CD14-positive monocyte (primary cell): Measurements from ENCODE around the gene TENT4A. TPM values are rescaled to one million over a fixed set of nuclear protein-coding genes. Genes with fewer than 3 reads are reported as not detected.

Experiments used
- DNase-seq, 3 donors: peaks; one replicate each; pipeline ENCODE4 v3.0.0-alpha.2; 2011 to 2022
- H2AFZ ChIP-seq: 2 replicates; pipeline ENCODE4 v1.6.0; 2012; ENCODE audit warnings: mild to moderate bottlenecking, low read depth, low read length, inconsistent platforms; ENCODE audit not compliant: insufficient read depth, poor library complexity, severe bottlenecking
- H3K27ac ChIP-seq, 2 donors: 1 replicate in 1 of 2; 2 replicates in 1 of 2; pipeline ENCODE4 v1.5.1; 2012 to 2013; ENCODE audit warnings: low read length in 2 of 2, control low read depth in 1 of 2, inconsistent platforms in 1 of 2, low read depth in 1 of 2, mild to moderate bottlenecking in 1 of 2
- H3K27me3 ChIP-seq, 2 donors: one replicate each; pipeline versions ENCODE4 v1.6.0 to v1.6.1; 2011 to 2013; ENCODE audit warnings: low read length in 2 of 2; ENCODE audit not compliant: control insufficient read depth in 2 of 2, insufficient read depth in 2 of 2
- H3K36me3 ChIP-seq, 2 donors: replicated peaks in 1 of 2; 1 replicate in 1 of 2; 2 replicates in 1 of 2; pipeline versions ENCODE4 v1.5.1 to v1.6.1; 2012 to 2013; ENCODE audit warnings: low read length in 2 of 2, control low read depth in 1 of 2, inconsistent platforms in 1 of 2, mild to moderate bottlenecking in 1 of 2; ENCODE audit not compliant: insufficient read depth in 2 of 2, control insufficient read depth in 1 of 2
- H3K4me1 ChIP-seq, 2 donors: 1 replicate in 1 of 2; 2 replicates in 1 of 2; pipeline versions ENCODE4 v1.5.1 to v1.6.1; 2012 to 2013; ENCODE audit warnings: low read length in 2 of 2, control low read depth in 1 of 2, inconsistent platforms in 1 of 2, mild to moderate bottlenecking in 1 of 2, moderate library complexity in 1 of 2; ENCODE audit not compliant: insufficient read depth in 2 of 2, control insufficient read depth in 1 of 2
- H3K4me2 ChIP-seq: replicated peaks from 2 replicates; pipeline ENCODE3; 2012; ENCODE audit warnings: low read length, moderate library complexity, mild to moderate bottlenecking; ENCODE audit not compliant: poor library complexity, severe bottlenecking; ENCODE audit errors: extremely low read depth
- H3K4me3 ChIP-seq, 3 experiments: fragments of 200-600 bp in 1 of 3; sonication (generic) in 1 of 3; replicated peaks in 1 of 3; 1 replicate in 2 of 3; 2 replicates in 1 of 3; pipeline ENCODE4 v1.5.1; 2011 to 2013; ENCODE audit warnings: low read length in 3 of 3, mild to moderate bottlenecking in 3 of 3, control low read depth in 2 of 3, low read depth in 2 of 3, inconsistent platforms in 1 of 3, moderate library complexity in 1 of 3
- H3K79me2 ChIP-seq: 2 replicates; pipeline ENCODE4 v1.6.0; 2012; ENCODE audit warnings: mild to moderate bottlenecking, control low read depth, inconsistent platforms, low read length, moderate library complexity; ENCODE audit not compliant: insufficient read depth
- H3K9ac ChIP-seq: 2 replicates; pipeline ENCODE4 v1.6.0; 2017; ENCODE audit warnings: low read length, mild to moderate bottlenecking; ENCODE audit not compliant: insufficient read depth, poor library complexity, severe bottlenecking
- H3K9me3 ChIP-seq, 2 donors: replicated peaks in 1 of 2; 1 replicate in 1 of 2; 2 replicates in 1 of 2; pipeline versions ENCODE4 v1.5.1 to v1.6.1; 2012 to 2013; ENCODE audit warnings: low read length in 2 of 2, control low read depth in 1 of 2; ENCODE audit not compliant: control insufficient read depth in 1 of 2, insufficient read depth in 1 of 2
- H4K20me1 ChIP-seq: 2 replicates; pipeline ENCODE4 v1.6.0; 2012; ENCODE audit warnings: mild to moderate bottlenecking, low read length, control low read depth, moderate library complexity; ENCODE audit not compliant: insufficient read depth
- H3K27ac Mint-ChIP-seq, 7 donors: one replicate each; pipeline ENCODE4 v1.8.0; 2020; ENCODE audit warnings: mild to moderate bottlenecking in 7 of 7, mixed read lengths in 7 of 7, moderate library complexity in 6 of 7, inconsistent platforms in 2 of 7
- H3K27me3 Mint-ChIP-seq, 3 donors: one replicate each; pipeline ENCODE4 v1.8.0; 2021 to 2022; ENCODE audit warnings: low read depth in 3 of 3, mild to moderate bottlenecking in 3 of 3, mixed read lengths in 3 of 3, moderate library complexity in 3 of 3, inconsistent platforms in 1 of 3
- H3K36me3 Mint-ChIP-seq, 2 donors: one replicate each; pipeline ENCODE4 v1.8.0; 2020; ENCODE audit warnings: mixed read lengths in 2 of 2, inconsistent platforms in 1 of 2, mild to moderate bottlenecking in 1 of 2
- H3K4me1 Mint-ChIP-seq: one replicate; pipeline ENCODE4 v1.8.0; 2020; ENCODE audit warnings: mild to moderate bottlenecking, mixed read lengths
- H3K4me3 Mint-ChIP-seq, 2 donors: one replicate each; pipeline ENCODE4 v1.8.0; 2020; ENCODE audit warnings: mild to moderate bottlenecking in 2 of 2, mixed read lengths in 2 of 2, moderate library complexity in 1 of 2
- H3K9me3 Mint-ChIP-seq, 7 donors: one replicate each; pipeline ENCODE4 v1.8.0; 2020 to 2022; ENCODE audit warnings: mixed read lengths in 7 of 7, mild to moderate bottlenecking in 6 of 7, moderate library complexity in 6 of 7, inconsistent platforms in 2 of 7
- WGBS: methylation state at CpG from one replicate; pipeline ENCODE4 v1.1.5; 2013; ENCODE audit warnings: missing lambda C conversion rate; ENCODE audit not compliant: insufficient coverage; 5-methylcytosine and 5-hydroxymethylcytosine counted together
- intact Hi-C, 2 donors: fragments of 100-400 bp; cut with micrococcal nuclease; formaldehyde crosslinking; loops; one replicate each; pipeline versions ENCODE4 v1.15.0 to v1.15.1; 2023
- polyA plus RNA-seq, 3 donors: library from polyadenylated mRNA; depleted of rRNA in 1 of 3; unstranded in 2 of 3; stranded (reverse) in 1 of 3; fragments of 300-500 nt in 2 of 3; fragments of >200 nt in 1 of 3; fragmentation: Illumina TruSeq in 2 of 3; gene quantifications; 1 replicate in 2 of 3; 2 replicates in 1 of 3; pipeline ENCODE4 v1.2.3, GENCODE V29; 2012 to 2021
- TF ChIP-seq, protein P1 (sequence below): fragments of 200-600 bp; IDR thresholded peaks from one replicate; pipeline ENCODE4 v1.8.0; 2022; ENCODE audit warnings: antibody characterized with exemption, mild to moderate bottlenecking

TENT4A gene
- polyA plus RNA-seq, 3 donors: 0.17 to 15.6 (median 0.44) TPM

DNA sequence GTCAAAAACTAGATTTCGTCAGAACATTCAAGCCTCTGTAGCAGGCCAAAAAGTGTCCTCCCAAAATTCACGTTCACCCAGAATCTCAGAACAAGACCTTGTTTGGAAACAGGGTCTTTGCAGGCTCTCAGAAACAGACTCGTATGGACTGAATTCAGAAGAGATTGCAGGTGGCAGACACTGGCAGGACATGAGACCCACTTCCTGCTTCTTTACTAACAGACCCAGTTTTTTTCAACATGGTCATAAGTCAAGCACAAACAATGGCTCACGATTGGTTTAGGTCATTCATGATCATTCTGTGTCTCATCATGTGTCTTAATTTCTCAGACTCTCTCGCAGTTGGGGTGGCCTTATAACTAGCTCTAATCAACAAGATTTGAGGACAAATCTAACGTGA lies 5.4 kb upstream of the TENT4A start:
- intact Hi-C loops: no loop called here
- DNase-seq: no peak
- Mint-ChIP-seq H3K27me3 (peaks cover 3 to 16% (median 11%) of the 10 kb centered on the region in 3 donors), H3K4me1 (peaks cover 43% of the 10 kb centered on the region), H3K27ac (no peak overlapping the region), H3K36me3 (no peaks in the 10 kb centered on the region), H3K4me3 (no peak overlapping the region), H3K9me3 (peaks cover 0 to 6% (median 0%) of the 10 kb centered on the region in 7 donors)
- Histone ChIP-seq H3K27me3 (no peaks in the 10 kb centered on the region), H3K4me1 (peaks cover 26 to 38% of the 10 kb centered on the region in 2 donors), H3K9me3 (no peaks in the 10 kb centered on the region), H3K36me3 (no peaks in the 10 kb centered on the region), H3K79me2 (no peaks in the 10 kb centered on the region), H3K4me2 (no peak overlapping the region), H3K9ac (no peak overlapping the region), H2AFZ (no peak overlapping the region), H3K27ac (no peak overlapping the region), H3K4me3 (no peak overlapping the region), H4K20me1 (no peaks in the 10 kb centered on the region)
- TF ChIP-seq, protein P1, sequence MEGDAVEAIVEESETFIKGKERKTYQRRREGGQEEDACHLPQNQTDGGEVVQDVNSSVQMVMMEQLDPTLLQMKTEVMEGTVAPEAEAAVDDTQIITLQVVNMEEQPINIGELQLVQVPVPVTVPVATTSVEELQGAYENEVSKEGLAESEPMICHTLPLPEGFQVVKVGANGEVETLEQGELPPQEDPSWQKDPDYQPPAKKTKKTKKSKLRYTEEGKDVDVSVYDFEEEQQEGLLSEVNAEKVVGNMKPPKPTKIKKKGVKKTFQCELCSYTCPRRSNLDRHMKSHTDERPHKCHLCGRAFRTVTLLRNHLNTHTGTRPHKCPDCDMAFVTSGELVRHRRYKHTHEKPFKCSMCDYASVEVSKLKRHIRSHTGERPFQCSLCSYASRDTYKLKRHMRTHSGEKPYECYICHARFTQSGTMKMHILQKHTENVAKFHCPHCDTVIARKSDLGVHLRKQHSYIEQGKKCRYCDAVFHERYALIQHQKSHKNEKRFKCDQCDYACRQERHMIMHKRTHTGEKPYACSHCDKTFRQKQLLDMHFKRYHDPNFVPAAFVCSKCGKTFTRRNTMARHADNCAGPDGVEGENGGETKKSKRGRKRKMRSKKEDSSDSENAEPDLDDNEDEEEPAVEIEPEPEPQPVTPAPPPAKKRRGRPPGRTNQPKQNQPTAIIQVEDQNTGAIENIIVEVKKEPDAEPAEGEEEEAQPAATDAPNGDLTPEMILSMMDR: no peak
- WGBS: 73% methylated on average over 2 of the region's 6 CpGs

DNA sequence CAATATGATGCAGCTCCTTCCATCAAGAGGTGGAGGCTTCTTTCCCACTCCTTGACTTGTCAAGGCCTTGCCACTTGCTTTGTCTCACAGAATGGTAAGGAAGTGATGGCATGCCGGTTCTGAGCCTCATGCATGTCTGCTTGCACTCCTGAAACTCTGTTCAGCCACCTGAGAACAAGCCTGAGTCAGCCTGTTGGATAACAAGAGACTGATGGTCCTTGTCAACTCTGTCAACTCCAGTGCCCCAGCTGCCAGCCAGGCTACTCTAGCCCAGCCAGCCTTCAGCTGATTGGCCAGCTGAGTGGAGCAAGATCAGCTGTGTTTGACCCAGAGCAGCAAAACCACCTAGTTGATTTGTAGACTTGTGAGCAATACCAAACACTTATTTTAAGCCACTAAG lies 4.4 kb upstream of the TENT4A start:
- intact Hi-C loops: no loop called here
- peaks cover 3 to 16% (median 11%) of the 10 kb centered on the region in 3 donors for H3K27me3 Mint-ChIP-seq
- peaks cover 26 to 33% of the 10 kb centered on the region in 2 donors for H3K4me1 ChIP-seq
- H3K27ac Mint-ChIP-seq: no peak overlapping the region
- TF ChIP-seq, protein P1: no peak
- H3K79me2 ChIP-seq: no peaks in the 10 kb centered on the region
- no peak for DNase-seq
- H3K4me3 ChIP-seq: no peak overlapping the region
- WGBS: 100% methylated on average over 1 of the region's 1 CpG
- no peaks in the 10 kb centered on the region for H3K9me3 ChIP-seq
- no peaks in the 10 kb centered on the region for H3K36me3 Mint-ChIP-seq
- no peak overlapping the region for H3K4me3 Mint-ChIP-seq
- H4K20me1 ChIP-seq: no peaks in the 10 kb centered on the region
- no peaks in the 10 kb centered on the region for H3K36me3 ChIP-seq
- H3K9ac ChIP-seq: no peak overlapping the region
- H3K27ac ChIP-seq: no peak overlapping the region
- H3K4me1 Mint-ChIP-seq: peaks cover 39% of the 10 kb centered on the region
- no peak overlapping the region for H3K4me2 ChIP-seq
- H3K9me3 Mint-ChIP-seq: peaks cover 0 to 6% (median 0%) of the 10 kb centered on the region in 7 donors
- H3K27me3 ChIP-seq: no peaks in the 10 kb centered on the region
- H2AFZ ChIP-seq: no peak overlapping the region
